Lower leg skin (tissue), 4 donors: Measurements from ENCODE around the gene CCSER1. TPM values are rescaled to one million over a fixed set of nuclear protein-coding genes. Genes with fewer than 3 reads are reported as not detected.

Experiments
- DNase-seq, 2 donors: peaks; one replicate each; pipeline ENCODE4 v3.0.0-alpha.2; 2019; ENCODE audit warnings: low spot score in 2 of 2
- H3K4me3 ChIP-seq: fragments of 200-600 bp; sonication (generic); 2 replicates; pipeline ENCODE4 v1.5.1; 2017; ENCODE audit warnings: mild to moderate bottlenecking, low read depth; ENCODE audit not compliant: poor library complexity, severe bottlenecking
- CTCF ChIP-seq, 3 donors: fragments of 450-650 bp; IDR thresholded peaks; one replicate each; pipeline ENCODE4 v1.5.1; 2016; ENCODE audit warnings: antibody characterized with exemption in 3 of 3, mild to moderate bottlenecking in 3 of 3, moderate library complexity in 2 of 3
- POLR2A ChIP-seq, 2 donors: fragments of 450-650 bp; IDR thresholded peaks; one replicate each; pipeline ENCODE4 v1.6.1; 2016 to 2017; ENCODE audit warnings: antibody characterized with exemption in 2 of 2, mild to moderate bottlenecking in 1 of 2, moderate library complexity in 1 of 2
- WGBS, 2 donors: methylation state at CpG; one replicate each; pipeline ENCODE4 v1.1.5; 2018; 5-methylcytosine and 5-hydroxymethylcytosine counted together
- intact Hi-C: fragments of 100-400 bp; cut with DNase I; formaldehyde crosslinking; loops from one replicate; pipeline ENCODE4 v1.15.0; 2023; ENCODE audit warnings: low total_unique reads
- total RNA-seq, 4 donors: library from RNA; depleted of rRNA; stranded (reverse); fragments of >200 nt; gene quantifications; one replicate each; pipeline ENCODE4 v1.1.0, GENCODE V29; 2016

The CCSER1 gene
- total RNA-seq, 4 donors from 2014 or later, result 6.5 to 12.1 (median 9.9) TPM

GRCh38 chr4:90960840-90961239, 833.6 kb downstream of the CCSER1 start:
- TF ChIP-seq POLR2A (IDR thresholded peaks at IDR 0.05), result no peak
- TF ChIP-seq CTCF (IDR thresholded peaks at IDR 0.05), result no peak
- no peak for DNase-seq
- 86 to 97% methylated on average over 1 of the region's 1 CpG for WGBS, 2 donors
- no peak overlapping the region for H3K4me3 ChIP-seq
- intact Hi-C loops, result no loop called here

DNA sequence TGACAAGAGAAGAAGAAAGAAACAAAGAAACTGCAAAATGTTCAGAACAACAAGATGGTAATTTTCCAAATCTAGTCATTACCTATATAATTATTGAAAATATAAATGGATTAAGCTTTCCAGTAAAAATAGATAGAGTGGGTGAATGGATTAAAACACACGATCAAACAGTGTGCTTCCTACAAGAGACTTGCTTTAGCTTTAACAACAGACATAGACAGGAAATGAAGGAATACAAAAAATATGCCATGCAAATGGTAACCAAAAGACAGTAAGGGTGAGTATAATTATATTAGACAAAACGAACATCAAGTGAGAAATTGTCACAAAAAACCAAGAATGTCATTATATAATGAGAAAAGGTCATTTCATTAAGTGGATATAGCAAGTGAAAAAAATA, 842.8 kb downstream of the CCSER1 start:
- WGBS, 2 donors, result 68 to 82% methylated on average over 2 of the region's 2 CpGs
- no peak for DNase-seq
- H3K4me3 ChIP-seq, result no peak overlapping the region
- intact Hi-C loops, result no loop called here
- no peak for TF ChIP-seq POLR2A (IDR thresholded peaks at IDR 0.05)

GRCh38 chr4:90977726-90978125, 850.5 kb downstream of the CCSER1 start:
- no peak for TF ChIP-seq POLR2A (IDR thresholded peaks at IDR 0.05)
- no peak for TF ChIP-seq CTCF (IDR thresholded peaks at IDR 0.05)
- WGBS, 2 donors, result 84 to 85% methylated on average over 3 of the region's 3 CpGs
- DNase-seq, result no peak
- intact Hi-C loops, result no loop called here
- no peak overlapping the region for H3K4me3 ChIP-seq

DNA sequence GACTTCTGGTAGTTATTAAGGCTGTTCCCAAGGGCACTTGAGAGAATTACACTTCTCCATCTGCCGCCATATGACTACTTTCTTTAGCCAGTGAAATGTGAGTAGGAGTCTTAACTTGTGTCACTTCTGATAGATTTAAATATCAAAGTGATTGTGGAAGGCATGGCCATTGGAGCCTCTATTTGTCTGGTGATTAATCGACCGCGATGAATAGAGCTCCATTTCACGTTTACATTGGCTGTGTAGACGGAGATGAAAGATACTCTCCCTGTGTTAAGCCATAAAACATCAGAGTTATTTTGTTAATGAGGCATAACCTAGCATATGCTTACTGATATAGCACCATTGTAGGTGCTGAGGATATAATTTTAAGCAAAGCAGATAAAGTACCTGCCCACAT, 852.4 kb downstream of the CCSER1 start:
- no peak for DNase-seq
- intact Hi-C loops, result no loop called here
- no peak overlapping the region for H3K4me3 ChIP-seq
- TF ChIP-seq POLR2A (IDR thresholded peaks at IDR 0.05) (no peak), CTCF (IDR thresholded peaks at IDR 0.05) (no peak)
- 92 to 96% methylated on average over 6 of the region's 6 CpGs for WGBS, 2 donors

DNA sequence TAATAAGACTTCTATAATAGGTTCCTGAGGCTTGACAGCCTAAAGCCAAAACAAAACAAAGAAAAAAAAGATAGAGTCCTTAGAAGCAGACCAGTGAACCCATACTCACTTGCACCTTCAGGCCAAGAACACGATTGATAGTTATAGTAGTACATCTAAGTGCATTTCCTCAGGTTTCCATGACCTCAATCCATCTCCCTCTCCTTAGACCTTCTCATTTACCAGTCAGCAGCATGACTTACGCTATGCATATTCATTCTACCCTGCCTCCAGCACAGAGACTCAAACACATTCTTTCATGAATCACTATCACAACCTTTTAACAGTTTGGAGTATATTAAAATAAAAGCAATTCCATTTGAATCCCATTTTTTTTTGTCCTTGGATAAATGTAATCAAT, 855.6 kb downstream of the CCSER1 start:
- no peak for TF ChIP-seq CTCF (IDR thresholded peaks at IDR 0.05)
- TF ChIP-seq POLR2A (IDR thresholded peaks at IDR 0.05), result no peak
- intact Hi-C loops, result no loop called here
- H3K4me3 ChIP-seq, result no peak overlapping the region
- DNase-seq, result no peak
- 68 to 77% methylated on average over 2 of the region's 2 CpGs for WGBS, 2 donors

GRCh38 chr4:90990284-90990683, 863.1 kb downstream of the CCSER1 start:
- no peak for TF ChIP-seq POLR2A (IDR thresholded peaks at IDR 0.05)
- no peak for TF ChIP-seq CTCF (IDR thresholded peaks at IDR 0.05)
- no peak for DNase-seq
- 39 to 53% methylated on average over 2 of the region's 2 CpGs for WGBS, 2 donors
- intact Hi-C loops, result no loop called here
- no peak overlapping the region for H3K4me3 ChIP-seq
